Cerebellar cortex (tissue), 1 donor: ENCODE results near the gene CNOT4.

Source experiments
- DNase-seq: peaks from one replicate; pipeline ENCODE4 v3.0.0-alpha.2; 2015; ENCODE audit warnings: low spot score

CNOT4 gene, protein sequence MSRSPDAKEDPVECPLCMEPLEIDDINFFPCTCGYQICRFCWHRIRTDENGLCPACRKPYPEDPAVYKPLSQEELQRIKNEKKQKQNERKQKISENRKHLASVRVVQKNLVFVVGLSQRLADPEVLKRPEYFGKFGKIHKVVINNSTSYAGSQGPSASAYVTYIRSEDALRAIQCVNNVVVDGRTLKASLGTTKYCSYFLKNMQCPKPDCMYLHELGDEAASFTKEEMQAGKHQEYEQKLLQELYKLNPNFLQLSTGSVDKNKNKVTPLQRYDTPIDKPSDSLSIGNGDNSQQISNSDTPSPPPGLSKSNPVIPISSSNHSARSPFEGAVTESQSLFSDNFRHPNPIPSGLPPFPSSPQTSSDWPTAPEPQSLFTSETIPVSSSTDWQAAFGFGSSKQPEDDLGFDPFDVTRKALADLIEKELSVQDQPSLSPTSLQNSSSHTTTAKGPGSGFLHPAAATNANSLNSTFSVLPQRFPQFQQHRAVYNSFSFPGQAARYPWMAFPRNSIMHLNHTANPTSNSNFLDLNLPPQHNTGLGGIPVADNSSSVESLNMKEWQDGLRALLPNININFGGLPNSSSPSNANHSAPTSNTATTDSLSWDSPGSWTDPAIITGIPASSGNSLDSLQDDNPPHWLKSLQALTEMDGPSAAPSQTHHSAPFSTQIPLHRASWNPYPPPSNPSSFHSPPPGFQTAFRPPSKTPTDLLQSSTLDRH

GRCh38 chr7:135509839-135510591 lies at the start of gene CNOT4:
Gene CNOT4 (minus strand): TSS chr7:135510102. CDS start chr7:135438331, 71,771 bp downstream.
- DNase-seq, result peak; percentile 96

DNA sequence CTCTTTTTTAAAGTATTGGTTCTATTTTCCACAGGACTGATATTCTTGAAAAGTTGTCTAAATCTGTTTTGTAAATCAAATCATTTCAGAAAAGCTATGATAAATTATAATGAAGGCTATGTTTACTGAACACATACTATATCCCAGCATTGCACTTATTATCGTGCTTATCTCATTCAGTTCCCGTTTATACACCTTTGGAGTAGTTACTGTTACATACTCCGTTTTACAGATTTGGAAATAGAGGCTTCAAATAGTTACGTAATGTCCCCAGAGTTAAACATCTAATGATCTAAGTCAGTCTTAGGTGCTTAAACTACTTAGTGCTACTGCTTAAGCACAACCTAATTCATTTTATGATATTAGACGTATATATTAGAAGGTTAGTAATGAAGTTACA lies 49.0 kb upstream of the CNOT4 start:
- no peak for DNase-seq

- DNase-seq, result peak; percentile 82
These were observed 48.5 kb upstream of the CNOT4 start for GRCh38 chr7:135558337-135558767.

DNA sequence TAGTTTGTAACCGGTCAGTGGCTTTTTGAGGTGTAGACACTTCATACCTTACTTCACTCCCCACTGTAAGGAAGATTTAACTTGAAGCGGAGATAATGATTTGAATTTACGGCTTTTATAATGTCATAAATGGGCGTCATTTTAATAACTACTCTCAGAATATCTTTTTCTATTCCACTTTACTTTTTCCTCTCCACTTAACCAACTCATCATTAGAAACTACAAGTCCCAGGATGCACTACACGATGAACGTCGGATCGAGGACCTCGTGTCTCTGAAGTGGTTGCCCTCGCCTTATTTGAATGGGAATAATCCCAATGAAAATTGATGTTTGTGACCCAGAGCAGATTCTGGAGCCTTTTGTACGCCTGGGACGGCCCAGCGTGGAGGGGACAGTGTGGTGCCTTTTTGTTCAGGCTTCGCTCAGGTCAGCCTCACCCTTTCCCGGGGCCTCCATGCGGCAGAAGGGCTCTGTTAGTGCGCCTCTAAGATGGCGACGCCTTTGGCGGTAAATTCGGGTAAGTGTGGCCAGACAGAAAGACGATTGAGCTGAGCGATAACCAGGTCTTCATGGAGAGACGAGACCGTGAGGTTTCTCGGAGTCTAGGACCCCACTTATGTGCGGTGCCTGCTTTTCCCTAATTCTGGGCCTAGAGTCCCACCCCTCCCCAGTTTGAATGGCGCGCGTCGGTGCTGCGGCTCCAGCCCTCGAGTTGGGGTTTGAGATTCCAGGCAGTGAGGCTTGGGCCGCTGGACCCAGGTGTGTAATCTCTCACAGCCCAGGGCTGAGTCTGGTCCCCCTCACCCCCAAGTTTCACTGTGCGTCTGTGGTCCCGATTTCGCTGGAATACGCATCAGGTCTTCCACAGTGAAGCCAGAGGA lies 47.8 kb upstream of the CNOT4 start, which contains the start of gene NUP205:
NUP205 (plus strand) TSS at position 463 of the 882 bp plus-strand sequence; CDS start at position 491, 28 bp downstream.
- peak; percentile 89 for DNase-seq

DNA sequence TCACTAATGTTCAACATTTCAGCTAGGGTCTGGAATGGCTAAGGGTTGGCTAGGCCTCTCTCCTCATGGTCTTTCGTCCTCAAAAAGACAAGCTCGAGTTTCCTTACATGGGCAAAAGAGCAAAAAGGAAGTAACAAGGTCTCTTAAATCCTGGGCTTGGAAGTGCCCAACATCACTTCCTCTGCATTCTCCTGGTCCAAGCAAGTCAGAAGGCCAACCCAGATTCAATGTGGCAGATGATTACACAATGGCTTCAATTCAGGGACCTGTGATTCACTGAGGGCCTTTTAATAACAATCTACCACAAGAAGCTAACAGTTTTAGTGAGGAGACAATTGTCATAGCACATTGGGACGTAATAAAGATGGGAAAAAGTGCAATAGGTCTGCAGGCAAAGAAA lies 43.4 kb upstream of the CNOT4 start:
- no peak for DNase-seq

DNA sequence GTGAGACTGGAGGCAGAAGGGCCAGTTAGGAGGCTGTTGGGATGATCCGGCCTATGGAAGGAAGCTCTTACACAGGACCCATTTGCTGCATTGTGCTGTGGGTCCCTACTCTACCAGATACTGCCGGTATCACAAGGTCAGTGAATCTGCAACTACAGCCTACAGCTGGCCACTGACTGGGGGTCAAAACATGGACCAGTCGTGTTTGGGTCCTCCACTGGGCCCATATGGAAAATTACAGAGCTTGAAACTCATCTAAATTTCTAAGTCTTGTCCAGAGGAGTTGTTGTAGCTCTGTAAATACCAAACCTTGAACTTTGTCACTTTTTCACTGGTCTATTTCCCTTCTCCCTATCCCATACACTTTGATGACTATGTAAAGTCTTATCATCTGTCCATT lies 42.2 kb upstream of the CNOT4 start:
- no peak for DNase-seq

DNA sequence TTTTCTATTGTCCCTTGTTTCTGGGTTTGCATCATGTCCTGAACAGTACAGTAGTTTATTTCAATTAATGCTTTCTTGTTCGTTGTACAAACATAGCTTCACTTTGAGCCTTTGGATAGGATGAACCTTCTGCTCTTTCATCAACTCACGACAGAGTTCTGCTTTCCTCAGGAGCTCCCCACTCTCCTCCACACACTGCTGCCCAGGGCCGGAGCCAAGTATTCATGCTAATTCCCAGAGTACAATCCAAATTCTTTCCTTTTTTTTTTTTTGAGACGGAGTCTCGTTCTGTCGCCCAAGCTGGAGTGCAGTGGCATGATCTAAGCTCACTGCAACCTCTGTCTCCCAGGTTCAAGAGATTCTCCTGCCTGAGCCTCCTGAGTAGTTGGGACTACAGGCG lies 40.3 kb upstream of the CNOT4 start:
- no peak for DNase-seq

- no peak for DNase-seq
These were observed 31.1 kb upstream of the CNOT4 start for GRCh38 chr7:135541029-135541428.

GRCh38 chr7:135539629-135540028 lies 29.7 kb upstream of the CNOT4 start:
- DNase-seq, result no peak

- no peak for DNase-seq
These were observed 28.5 kb upstream of the CNOT4 start for GRCh38 chr7:135538376-135538775.

GRCh38 chr7:135537905-135538304 lies 28.0 kb upstream of the CNOT4 start:
- DNase-seq, result no peak

- DNase-seq, result no peak
These were observed 27.6 kb upstream of the CNOT4 start for GRCh38 chr7:135537453-135537852.

DNA sequence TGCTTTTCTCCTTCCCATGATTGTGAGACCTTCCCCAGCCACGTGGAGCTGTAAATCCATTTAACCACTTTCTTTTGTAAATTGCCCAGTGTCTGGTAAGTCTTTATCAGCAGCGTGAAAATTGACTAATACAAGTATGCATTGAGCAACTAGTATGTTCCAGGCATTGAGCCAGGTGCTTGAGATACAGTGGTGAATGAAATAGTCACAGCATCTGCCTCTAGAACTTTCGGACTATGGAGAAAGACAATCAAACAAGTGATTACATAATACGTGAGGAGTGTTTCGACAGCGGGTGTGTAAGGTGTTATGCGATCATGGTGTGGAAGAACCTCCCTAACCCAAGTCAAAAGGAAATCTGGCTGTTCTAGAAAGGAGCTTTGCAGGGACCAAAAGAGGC lies 26.2 kb upstream of the CNOT4 start:
- no peak for DNase-seq

DNA sequence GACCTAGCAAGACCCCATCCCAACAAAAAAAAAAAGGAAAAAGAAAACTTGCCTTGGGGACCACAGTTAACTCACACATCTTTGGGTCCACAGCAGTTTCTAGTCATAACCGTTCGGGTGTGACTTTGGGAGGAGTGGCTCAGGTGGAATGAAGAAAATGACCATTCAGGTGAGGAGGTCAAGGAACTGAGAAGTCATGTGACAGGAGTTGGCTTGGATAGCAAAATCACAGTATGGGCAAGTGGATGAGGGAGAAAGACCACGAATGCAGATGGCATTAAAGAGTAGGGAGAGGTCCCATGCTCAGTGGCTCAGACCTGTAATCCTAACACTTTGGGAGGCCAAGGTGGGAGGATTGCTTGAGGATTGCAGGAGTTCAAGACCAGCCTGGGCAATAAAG lies 17.1 kb upstream of the CNOT4 start:
- no peak for DNase-seq

GRCh38 chr7:135525426-135525825 lies 15.5 kb upstream of the CNOT4 start:
- DNase-seq, result no peak

GRCh38 chr7:135523146-135523545 lies 13.2 kb upstream of the CNOT4 start:
- no peak for DNase-seq

- no peak for DNase-seq
These were observed 12.6 kb upstream of the CNOT4 start for GRCh38 chr7:135522509-135522908.

DNA sequence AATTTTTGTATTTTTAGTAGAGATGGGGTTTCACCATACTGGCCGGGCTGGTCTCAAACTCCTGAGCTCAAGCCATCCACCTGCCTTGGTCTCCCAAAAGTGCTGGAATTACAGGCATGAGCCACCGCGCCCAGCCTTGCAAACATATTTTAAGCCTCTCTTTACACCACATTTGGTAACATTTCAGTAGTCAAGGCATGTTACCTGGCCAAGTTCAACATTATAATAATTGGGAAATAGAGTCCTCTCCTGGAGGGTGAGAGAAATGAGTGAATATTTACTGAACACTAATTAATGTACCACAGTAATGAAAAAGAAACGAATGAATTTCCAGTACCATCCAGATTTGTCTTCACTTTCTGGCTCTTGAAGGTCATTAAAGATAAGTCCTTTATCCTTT lies 10.0 kb upstream of the CNOT4 start:
- DNase-seq, result no peak

DNA sequence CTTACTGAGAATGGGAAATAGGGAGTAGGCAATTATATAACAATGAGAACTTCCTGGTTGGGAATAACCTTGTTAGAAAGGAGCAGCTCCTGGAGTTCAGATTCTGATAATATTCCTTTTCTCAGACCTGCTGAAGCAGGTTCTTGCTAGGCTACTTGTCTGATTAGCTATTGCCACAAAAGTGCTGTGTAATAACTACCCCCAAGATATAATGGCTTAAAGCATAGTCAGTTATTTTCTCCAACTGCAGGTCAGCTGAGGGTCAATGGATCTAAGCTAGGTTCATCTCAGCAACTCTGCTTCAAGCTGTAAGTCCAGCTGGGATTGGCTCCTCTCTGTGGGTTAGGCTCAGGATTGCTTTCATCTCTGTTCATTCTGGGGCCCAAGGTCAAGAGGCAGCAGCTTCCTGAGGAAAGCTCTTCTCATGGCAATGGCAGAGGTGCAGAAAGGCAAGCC lies 9.4 kb upstream of the CNOT4 start:
- DNase-seq, result no peak

DNA sequence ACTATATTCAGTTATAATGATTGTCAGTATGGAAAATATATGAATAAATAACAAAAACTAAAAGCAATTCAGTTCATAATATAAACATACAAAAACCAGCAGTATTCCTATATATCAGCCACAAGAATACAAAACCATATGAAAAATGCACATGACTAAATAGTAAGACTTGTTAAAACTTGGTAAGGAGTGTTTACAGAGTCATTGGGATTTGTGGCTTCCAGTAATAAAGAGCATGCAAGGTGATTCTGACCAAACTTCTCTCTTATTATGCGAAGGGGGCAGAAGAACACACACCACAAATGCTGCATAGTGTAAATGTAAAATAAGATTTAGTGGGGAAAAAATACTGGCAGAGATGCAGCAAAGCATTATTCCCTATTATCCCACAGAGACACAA lies 8.8 kb upstream of the CNOT4 start:
- DNase-seq, result no peak

- DNase-seq, result no peak
These were observed 7.2 kb upstream of the CNOT4 start for GRCh38 chr7:135517060-135517459.
